ENCODE results near the gene UGGT2. TPM values are rescaled to one million over a fixed set of nuclear protein-coding genes. Genes with fewer than 3 reads are reported as not detected.

Gene UGGT2
- total and polyA plus RNA-seq, 9 of the 15 experiments (the other 6 are each of a cell fraction or from before 2014, with no cell fraction given): 3.5 to 24.5 (median 18.3) TPM

DNA sequence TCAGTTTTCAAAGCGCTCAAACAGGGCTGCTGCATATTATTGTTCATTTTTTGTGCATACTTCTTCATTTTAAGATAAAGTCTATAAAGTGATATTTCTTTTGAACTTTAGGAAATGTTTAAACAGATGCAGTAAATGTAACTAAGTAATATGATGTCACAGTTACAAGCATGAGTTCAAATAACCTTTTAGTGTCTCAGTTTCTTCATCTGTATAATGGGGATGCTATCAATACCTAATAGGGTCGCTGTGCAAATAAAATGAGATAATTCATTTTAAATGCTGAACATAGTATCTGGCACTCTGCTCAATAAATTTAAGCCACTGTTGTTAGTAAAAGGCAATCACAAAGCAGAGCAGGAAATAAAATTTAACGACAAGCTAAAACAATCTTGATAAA is 97.5 kb downstream of the UGGT2 start:
- no peaks in the 10 kb centered on the region for H3K9me1 ChIP-seq (ENCODE audit: control insufficient read depth, insufficient read depth, low read length)
- no peak overlapping the region for H3K9ac ChIP-seq (ENCODE audit: insufficient read depth in 1 of 2, low read depth in 2 of 2, low read length in 2 of 2)
- no peak for DNase-seq (ENCODE audit: extremely low read depth in 1 of 4, low spot score in 3 of 4)
- no peak overlapping the region for H3K4me3 ChIP-seq
- 74% methylated on average over 3 of the region's 3 CpGs for WGBS (ENCODE audit: insufficient coverage, low coverage, missing lambda C conversion rate)
- H3K27me3 ChIP-seq (ENCODE audit: control insufficient read depth in 2 of 2, insufficient read depth in 2 of 2, low read length in 2 of 2): no peaks in the 10 kb centered on the region
- no peak for ATAC-seq
- H3K27ac ChIP-seq (ENCODE audit: extremely low read depth, low read depth, low read length): no peak overlapping the region
- FAIRE-seq: no peak
- ChIA-PET CTCF (ENCODE audit: low intra/inter-chr PET ratio) (no interaction called here), POLR2A (no interaction called here)
- BruUV-seq (replicated peaks): no TSS peak
- no peak overlapping the region for H2AFZ ChIP-seq (ENCODE audit: low read depth, low read length)
- H3K4me2 ChIP-seq (ENCODE audit: insufficient read depth, low read length): no peak overlapping the region
- H3K4me1 ChIP-seq (replicated peaks in 1 of 2; ENCODE audit: control insufficient read depth in 2 of 2, insufficient read depth in 2 of 2, low read length in 2 of 2): peaks cover 0 to 4% of the 10 kb centered on the region in 2 experiments; a peak in 2 of 5 replicates
- in situ Hi-C loops (cut with MboI): no loop called here
- TF ChIP-seq RBM25 (IDR thresholded peaks at IDR 0.05; ENCODE audit: low read depth, low read length, severe bottlenecking): peak; percentile 91
- TF ChIP-seq BCOR (IDR thresholded peaks at IDR 0.05): peak; percentile 32; the same call in 1 of the 2 replicates
- no peak for TF ChIP-seq GTF2A2 (tag; IDR thresholded peaks at IDR 0.05)
- no peaks in the 10 kb centered on the region for H3K9me3 ChIP-seq (replicated peaks; ENCODE audit: control insufficient read depth, insufficient read depth, low read depth, low read length)
- H3K36me3 ChIP-seq (ENCODE audit: control insufficient read depth, insufficient read depth, low read length): no peaks in the 10 kb centered on the region
- intact Hi-C loops (cut with micrococcal nuclease): no loop called here
- H4K20me1 ChIP-seq (replicated peaks; ENCODE audit: control insufficient read depth, insufficient read depth, low read length): no peaks in the 10 kb centered on the region
- H3K79me2 ChIP-seq (ENCODE audit: control insufficient read depth, insufficient read depth, low read length): no peaks in the 10 kb centered on the region

- Histone ChIP-seq H3K4me2 (ENCODE audit: insufficient read depth, low read length) (no peak overlapping the region), H3K4me3 (no peak overlapping the region), H3K4me1 (replicated peaks in 1 of 2; ENCODE audit: control insufficient read depth in 2 of 2, insufficient read depth in 2 of 2, low read length in 2 of 2) (peaks cover 0 to 4% of the 10 kb centered on the region in 2 experiments; a peak in 2 of 5 replicates), H3K27me3 (ENCODE audit: control insufficient read depth in 2 of 2, insufficient read depth in 2 of 2, low read length in 2 of 2) (no peaks in the 10 kb centered on the region), H4K20me1 (replicated peaks; ENCODE audit: control insufficient read depth, insufficient read depth, low read length) (no peaks in the 10 kb centered on the region), H3K9ac (ENCODE audit: insufficient read depth in 1 of 2, low read depth in 2 of 2, low read length in 2 of 2) (no peak overlapping the region), H3K9me3 (replicated peaks; ENCODE audit: control insufficient read depth, insufficient read depth, low read depth, low read length) (no peaks in the 10 kb centered on the region), H3K79me2 (ENCODE audit: control insufficient read depth, insufficient read depth, low read length) (no peaks in the 10 kb centered on the region), H3K27ac (ENCODE audit: extremely low read depth, low read depth, low read length) (no peak overlapping the region), H3K36me3 (ENCODE audit: control insufficient read depth, insufficient read depth, low read length) (no peaks in the 10 kb centered on the region), H3K9me1 (ENCODE audit: control insufficient read depth, insufficient read depth, low read length) (no peaks in the 10 kb centered on the region), H2AFZ (ENCODE audit: low read depth, low read length) (no peak overlapping the region)
- 64% methylated on average over 2 of the region's 3 CpGs for WGBS (ENCODE audit: insufficient coverage, low coverage, missing lambda C conversion rate)
- no peak for FAIRE-seq
- no peak for DNase-seq (ENCODE audit: extremely low read depth in 1 of 4, low spot score in 3 of 4)
- in situ Hi-C loops (cut with MboI) (no loop called here), intact Hi-C loops (cut with micrococcal nuclease) (no loop called here)
- no TSS peak for BruUV-seq (replicated peaks)
- ChIA-PET CTCF (ENCODE audit: low intra/inter-chr PET ratio) (no interaction called here), POLR2A (no interaction called here)
- no peak for ATAC-seq
- TF ChIP-seq RBM17 (IDR thresholded peaks at IDR 0.05; ENCODE audit: borderline replicate concordance, low read depth, low read length) (no peak), ZNF143 (CRISPR knock-in tag; IDR thresholded peaks at IDR 0.05) (no peak), CREBBP (IDR thresholded peaks at IDR 0.05; ENCODE audit: low read depth, low read length) (no peak), RBFOX2 (IDR thresholded peaks at IDR 0.05; ENCODE audit: low read depth, low read length) (no peak), TCF7 (IDR thresholded peaks at IDR 0.05; ENCODE audit: borderline replicate concordance) (no peak), SREBF1 (IDR thresholded peaks at IDR 0.05; ENCODE audit: borderline replicate concordance, low read depth, low read length) (no peak), GATAD2A (IDR thresholded peaks at IDR 0.05) (no peak), ZNF76 (CRISPR knock-in tag; IDR thresholded peaks at IDR 0.05; ENCODE audit: borderline replicate concordance) (no peak), ZNF134 (CRISPR knock-in tag; conservative IDR thresholded peaks at IDR 0.05) (no peak)
- TF ChIP-seq, protein P1, sequence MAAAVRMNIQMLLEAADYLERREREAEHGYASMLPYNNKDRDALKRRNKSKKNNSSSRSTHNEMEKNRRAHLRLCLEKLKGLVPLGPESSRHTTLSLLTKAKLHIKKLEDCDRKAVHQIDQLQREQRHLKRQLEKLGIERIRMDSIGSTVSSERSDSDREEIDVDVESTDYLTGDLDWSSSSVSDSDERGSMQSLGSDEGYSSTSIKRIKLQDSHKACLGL (CRISPR knock-in tag; IDR thresholded peaks at IDR 0.05; ENCODE audit: borderline replicate concordance, poor library complexity, severe bottlenecking): no peak
- TF ChIP-seq, protein P2, sequence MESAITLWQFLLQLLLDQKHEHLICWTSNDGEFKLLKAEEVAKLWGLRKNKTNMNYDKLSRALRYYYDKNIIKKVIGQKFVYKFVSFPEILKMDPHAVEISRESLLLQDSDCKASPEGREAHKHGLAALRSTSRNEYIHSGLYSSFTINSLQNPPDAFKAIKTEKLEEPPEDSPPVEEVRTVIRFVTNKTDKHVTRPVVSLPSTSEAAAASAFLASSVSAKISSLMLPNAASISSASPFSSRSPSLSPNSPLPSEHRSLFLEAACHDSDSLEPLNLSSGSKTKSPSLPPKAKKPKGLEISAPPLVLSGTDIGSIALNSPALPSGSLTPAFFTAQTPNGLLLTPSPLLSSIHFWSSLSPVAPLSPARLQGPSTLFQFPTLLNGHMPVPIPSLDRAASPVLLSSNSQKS (CRISPR knock-in tag; IDR thresholded peaks at IDR 0.05): no peak
Measured at GRCh38 chr13:95955255-95955654, 97.9 kb downstream of the UGGT2 start.
